Measurements from ENCODE around the gene ANKRD53.

DNA sequence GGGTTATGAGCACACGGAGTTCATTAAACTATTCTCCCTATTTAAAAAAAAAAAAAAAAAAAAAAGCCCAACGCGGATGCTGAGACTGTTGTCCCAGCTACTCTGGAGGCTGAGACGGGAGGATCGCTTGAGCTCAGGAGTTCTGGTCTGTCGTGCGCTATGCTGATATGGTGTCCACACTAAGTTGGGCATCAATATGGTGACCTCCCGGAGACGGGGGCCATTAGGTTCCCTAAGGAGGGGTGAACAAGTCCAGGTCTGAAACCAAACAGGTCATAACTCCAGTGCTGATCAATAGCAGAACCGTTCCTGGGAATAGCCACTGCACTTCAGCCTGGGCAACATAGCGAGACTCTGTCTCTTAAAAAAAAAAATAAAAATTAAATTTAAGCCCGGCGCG is 12.9 kb upstream of the ANKRD53 start:
- TF ChIP-seq, protein P1, sequence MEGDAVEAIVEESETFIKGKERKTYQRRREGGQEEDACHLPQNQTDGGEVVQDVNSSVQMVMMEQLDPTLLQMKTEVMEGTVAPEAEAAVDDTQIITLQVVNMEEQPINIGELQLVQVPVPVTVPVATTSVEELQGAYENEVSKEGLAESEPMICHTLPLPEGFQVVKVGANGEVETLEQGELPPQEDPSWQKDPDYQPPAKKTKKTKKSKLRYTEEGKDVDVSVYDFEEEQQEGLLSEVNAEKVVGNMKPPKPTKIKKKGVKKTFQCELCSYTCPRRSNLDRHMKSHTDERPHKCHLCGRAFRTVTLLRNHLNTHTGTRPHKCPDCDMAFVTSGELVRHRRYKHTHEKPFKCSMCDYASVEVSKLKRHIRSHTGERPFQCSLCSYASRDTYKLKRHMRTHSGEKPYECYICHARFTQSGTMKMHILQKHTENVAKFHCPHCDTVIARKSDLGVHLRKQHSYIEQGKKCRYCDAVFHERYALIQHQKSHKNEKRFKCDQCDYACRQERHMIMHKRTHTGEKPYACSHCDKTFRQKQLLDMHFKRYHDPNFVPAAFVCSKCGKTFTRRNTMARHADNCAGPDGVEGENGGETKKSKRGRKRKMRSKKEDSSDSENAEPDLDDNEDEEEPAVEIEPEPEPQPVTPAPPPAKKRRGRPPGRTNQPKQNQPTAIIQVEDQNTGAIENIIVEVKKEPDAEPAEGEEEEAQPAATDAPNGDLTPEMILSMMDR (IDR thresholded peaks at IDR 0.05), result no peak
- TF ChIP-seq POLR2AphosphoS5 (IDR thresholded peaks at IDR 0.05), result no peak
- TF ChIP-seq EP300 (IDR thresholded peaks at IDR 0.05), result no peak

Data from gastroesophageal sphincter (tissue), 3 donors.